PC-9 (cell line): Measurements from ENCODE around the gene NAA30. TPM values are rescaled to one million over a fixed set of nuclear protein-coding genes. Genes with fewer than 3 reads are reported as not detected.

Experiments
- BruUV-seq: library from RNA; stranded (reverse); fragments of 400-500 nt; replicated peaks from 2 replicates; lab custom pipeline; 2021; lab: Mats Ljungman, UMichigan
- CTCF ChIA-PET: fragments of 300-600 bp; sonication (Branson Sonifier 250); formaldehyde crosslinking; loops from one replicate; lab custom pipeline; 2022; ENCODE audit warnings: antibody characterized with exemption; lab: Charles Lee
- POLR2A ChIA-PET: fragments of 300-600 bp; sonication (Branson Sonifier 250); formaldehyde crosslinking; loops from one replicate; lab custom pipeline; 2022; ENCODE audit warnings: antibody characterized with exemption; ENCODE audit not compliant: unreplicated experiment; lab: Charles Lee
- DNase-seq, 2 experiments: peaks; one replicate each; pipeline versions ENCODE4 v3.0.0 to v3.0.0-alpha.2; 2015 to 2022; ENCODE audit warnings: mixed read lengths in 1 of 2
- H2AFZ ChIP-seq: fragments of 200-600 bp; sonication (generic); 2 replicates; pipeline ENCODE4 v1.8.1; 2017; ENCODE audit warnings: antibody characterized with exemption
- H3F3A ChIP-seq: fragments of 200-600 bp; sonication (generic); 2 replicates; pipeline ENCODE4 v1.8.1; 2017; ENCODE audit warnings: antibody characterized with exemption, mild to moderate bottlenecking, low read depth; ENCODE audit not compliant: insufficient read depth
- H3K27ac ChIP-seq: fragments of 200-600 bp; sonication (generic); 2 replicates; pipeline ENCODE4 v1.6.1; 2016; ENCODE audit warnings: mixed run types
- H3K27me3 ChIP-seq: fragments of 200-600 bp; sonication (generic); 2 replicates; pipeline ENCODE4 v1.6.1; 2016; ENCODE audit warnings: low read depth, mixed run types; ENCODE audit not compliant: insufficient read depth
- H3K36me3 ChIP-seq: fragments of 200-600 bp; sonication (generic); 2 replicates; pipeline ENCODE4 v1.6.1; 2016; ENCODE audit warnings: low read depth, mixed run types
- H3K4me1 ChIP-seq: fragments of 200-600 bp; sonication (generic); replicated peaks from 2 replicates; pipeline ENCODE4 v1.6.1; 2016; ENCODE audit warnings: mixed run types; ENCODE audit not compliant: insufficient read depth
- H3K4me2 ChIP-seq: fragments of 200-600 bp; sonication (generic); 2 replicates; pipeline ENCODE4 v1.6.1; 2017; ENCODE audit warnings: mixed run types
- H3K4me3 ChIP-seq: fragments of 200-600 bp; sonication (generic); 2 replicates; pipeline ENCODE4 v1.6.1; 2016; ENCODE audit warnings: mixed run types
- H3K79me2 ChIP-seq: fragments of 200-600 bp; sonication (generic); 2 replicates; pipeline ENCODE4 v1.6.1; 2017; ENCODE audit warnings: low read depth, mixed run types
- H3K9me2 ChIP-seq: fragments of 200-600 bp; sonication (generic); 2 replicates; pipeline ENCODE4 v1.8.1; 2017; ENCODE audit warnings: mild to moderate bottlenecking; ENCODE audit not compliant: insufficient read depth
- H3K9me3 ChIP-seq: fragments of 200-600 bp; sonication (generic); 2 replicates; pipeline ENCODE4 v1.8.1; 2016; ENCODE audit warnings: low read depth; ENCODE audit not compliant: insufficient read depth
- H4K20me1 ChIP-seq: fragments of 200-600 bp; sonication (generic); 2 replicates; pipeline ENCODE4 v1.8.1; 2017; ENCODE audit not compliant: insufficient read depth
- EZH2 ChIP-seq: fragments of 200-600 bp; sonication (generic); IDR thresholded peaks from 2 replicates; pipeline ENCODE4 v1.8.0; 2017; ENCODE audit warnings: antibody characterized with exemption, low read depth
- intact Hi-C: fragments of 100-400 bp; cut with micrococcal nuclease; formaldehyde crosslinking; loops from one replicate; pipeline ENCODE4 v1.10.0; 2022; ENCODE audit not compliant: unreplicated experiment
- total RNA-seq: library from RNA; stranded (reverse); gene quantifications from 2 replicates; pipeline ENCODE4 v1.2.3, GENCODE V29; 2021
- TF ChIP-seq, protein P1 (sequence below): fragments of 200-600 bp; sonication (generic); conservative IDR thresholded peaks from 2 replicates; pipeline ENCODE4 v1.6.1; 2017; ENCODE audit warnings: mixed run types, antibody characterized with exemption, mild to moderate bottlenecking, moderate library complexity

Gene NAA30
- total RNA-seq, 1 experiment from 2014 or later = 14.2 TPM

- Histone ChIP-seq H3K4me2 (no peak overlapping the region), H3K9me3 (no peaks in the 10 kb centered on the region), H3K36me3 (no peaks in the 10 kb centered on the region), H4K20me1 (no peaks in the 10 kb centered on the region), H2AFZ (peak overlapping the region; percentile 64; the same call in 1 of the 2 replicates), H3K79me2 (no peaks in the 10 kb centered on the region), H3K27ac (no peak overlapping the region), H3K4me3 (no peak overlapping the region), H3K9me2 (no peaks in the 10 kb centered on the region), H3K4me1 (no peaks in the 10 kb centered on the region), H3K27me3 (no peaks in the 10 kb centered on the region), H3F3A (no peaks in the 10 kb centered on the region)
- TF ChIP-seq, protein P1, sequence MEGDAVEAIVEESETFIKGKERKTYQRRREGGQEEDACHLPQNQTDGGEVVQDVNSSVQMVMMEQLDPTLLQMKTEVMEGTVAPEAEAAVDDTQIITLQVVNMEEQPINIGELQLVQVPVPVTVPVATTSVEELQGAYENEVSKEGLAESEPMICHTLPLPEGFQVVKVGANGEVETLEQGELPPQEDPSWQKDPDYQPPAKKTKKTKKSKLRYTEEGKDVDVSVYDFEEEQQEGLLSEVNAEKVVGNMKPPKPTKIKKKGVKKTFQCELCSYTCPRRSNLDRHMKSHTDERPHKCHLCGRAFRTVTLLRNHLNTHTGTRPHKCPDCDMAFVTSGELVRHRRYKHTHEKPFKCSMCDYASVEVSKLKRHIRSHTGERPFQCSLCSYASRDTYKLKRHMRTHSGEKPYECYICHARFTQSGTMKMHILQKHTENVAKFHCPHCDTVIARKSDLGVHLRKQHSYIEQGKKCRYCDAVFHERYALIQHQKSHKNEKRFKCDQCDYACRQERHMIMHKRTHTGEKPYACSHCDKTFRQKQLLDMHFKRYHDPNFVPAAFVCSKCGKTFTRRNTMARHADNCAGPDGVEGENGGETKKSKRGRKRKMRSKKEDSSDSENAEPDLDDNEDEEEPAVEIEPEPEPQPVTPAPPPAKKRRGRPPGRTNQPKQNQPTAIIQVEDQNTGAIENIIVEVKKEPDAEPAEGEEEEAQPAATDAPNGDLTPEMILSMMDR = no peak
- TF ChIP-seq EZH2 = no peak
- no peak for DNase-seq
- ChIA-PET POLR2A (no interaction called here), CTCF (no interaction called here)
- BruUV-seq = no TSS peak
- intact Hi-C loops = no loop called here
Observed at GRCh38 chr14:57371013-57371412, 19.4 kb upstream of the NAA30 start.

GRCh38 chr14:57375156-57375555 is 15.2 kb upstream of the NAA30 start:
- intact Hi-C loops = loop anchor here (5.0 kb wide), 1 partner anchor 58 kb away; no protein-coding TSS in a partner anchor
- no peaks in the 10 kb centered on the region for H3F3A ChIP-seq
- no peaks in the 10 kb centered on the region for H3K79me2 ChIP-seq
- no peaks in the 10 kb centered on the region for H3K9me3 ChIP-seq
- no peaks in the 10 kb centered on the region for H3K9me2 ChIP-seq
- no peak overlapping the region for H2AFZ ChIP-seq
- H3K4me1 ChIP-seq = no peaks in the 10 kb centered on the region
- H3K4me3 ChIP-seq = no peak overlapping the region
- ChIA-PET CTCF (no interaction called here), POLR2A (no interaction called here)
- H3K27me3 ChIP-seq = no peaks in the 10 kb centered on the region
- H4K20me1 ChIP-seq = no peaks in the 10 kb centered on the region
- H3K27ac ChIP-seq = no peak overlapping the region
- H3K4me2 ChIP-seq = no peak overlapping the region
- no peak for DNase-seq
- no peaks in the 10 kb centered on the region for H3K36me3 ChIP-seq
- BruUV-seq = no TSS peak
- no peak for TF ChIP-seq EZH2
- TF ChIP-seq, protein P1 = no peak

GRCh38 chr14:57378661-57379060 is 11.7 kb upstream of the NAA30 start:
- intact Hi-C loops = loop anchor here (5.0 kb wide), 1 partner anchor 61 kb away; no protein-coding TSS in a partner anchor

More at GRCh38 chr14:57378661-57379060, 11.7 kb upstream of the NAA30 start:
- Histone ChIP-seq H3K9me2 (no peaks in the 10 kb centered on the region), H3K27ac (no peak overlapping the region), H3K36me3 (no peaks in the 10 kb centered on the region), H3F3A (no peaks in the 10 kb centered on the region), H3K9me3 (no peaks in the 10 kb centered on the region), H3K4me2 (no peak overlapping the region), H3K4me1 (peaks cover 20% of the 10 kb centered on the region), H2AFZ (no peak overlapping the region), H3K79me2 (no peaks in the 10 kb centered on the region), H4K20me1 (no peaks in the 10 kb centered on the region), H3K4me3 (no peak overlapping the region), H3K27me3 (no peaks in the 10 kb centered on the region)
- TF ChIP-seq, protein P1 = peak; percentile 64
- TF ChIP-seq EZH2 = no peak
- ChIA-PET CTCF (no interaction called here), POLR2A (interaction anchor here (0.6 kb wide), 1 partner anchor 11 kb away, joined by 7 read pairs; no protein-coding TSS in a partner anchor)
- BruUV-seq = no TSS peak
- no peak for DNase-seq
